ENCODE measurements around the gene FBXL17.
A peak's percentile ranks its signal among the peaks of the same experiment; 100 is the strongest.

FBXL17 gene

DNA sequence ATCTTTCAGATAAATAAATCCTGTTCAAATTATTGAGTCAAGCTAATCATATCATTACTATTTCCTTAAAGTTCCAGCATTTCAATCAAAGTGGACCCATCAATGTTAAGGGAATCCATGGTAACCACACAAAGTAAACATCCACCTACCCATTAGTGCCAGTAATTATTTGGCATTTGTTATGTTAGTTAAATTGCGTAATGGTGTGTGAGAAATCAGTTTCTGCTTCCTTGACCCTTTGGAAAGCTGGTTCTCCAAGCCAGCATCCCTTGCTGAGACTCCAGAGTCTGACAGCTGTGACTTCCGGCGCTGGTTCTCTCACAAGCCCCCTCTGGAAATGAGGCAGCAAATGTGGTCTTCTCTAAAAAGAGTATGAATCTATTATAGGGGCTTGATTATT is 402.6 kb downstream of the FBXL17 start:
- TF ChIP-seq, protein P1, sequence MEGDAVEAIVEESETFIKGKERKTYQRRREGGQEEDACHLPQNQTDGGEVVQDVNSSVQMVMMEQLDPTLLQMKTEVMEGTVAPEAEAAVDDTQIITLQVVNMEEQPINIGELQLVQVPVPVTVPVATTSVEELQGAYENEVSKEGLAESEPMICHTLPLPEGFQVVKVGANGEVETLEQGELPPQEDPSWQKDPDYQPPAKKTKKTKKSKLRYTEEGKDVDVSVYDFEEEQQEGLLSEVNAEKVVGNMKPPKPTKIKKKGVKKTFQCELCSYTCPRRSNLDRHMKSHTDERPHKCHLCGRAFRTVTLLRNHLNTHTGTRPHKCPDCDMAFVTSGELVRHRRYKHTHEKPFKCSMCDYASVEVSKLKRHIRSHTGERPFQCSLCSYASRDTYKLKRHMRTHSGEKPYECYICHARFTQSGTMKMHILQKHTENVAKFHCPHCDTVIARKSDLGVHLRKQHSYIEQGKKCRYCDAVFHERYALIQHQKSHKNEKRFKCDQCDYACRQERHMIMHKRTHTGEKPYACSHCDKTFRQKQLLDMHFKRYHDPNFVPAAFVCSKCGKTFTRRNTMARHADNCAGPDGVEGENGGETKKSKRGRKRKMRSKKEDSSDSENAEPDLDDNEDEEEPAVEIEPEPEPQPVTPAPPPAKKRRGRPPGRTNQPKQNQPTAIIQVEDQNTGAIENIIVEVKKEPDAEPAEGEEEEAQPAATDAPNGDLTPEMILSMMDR (IDR thresholded peaks at IDR 0.05; ENCODE audit: control insufficient read depth, insufficient read depth, low read depth, low read length, missing control alignments): no peak
- H3K4me3 ChIP-seq (ENCODE audit: control insufficient read depth, low read depth, low read length): no peak overlapping the region
- no peak for DNase-seq (ENCODE audit: low read depth)

DNA sequence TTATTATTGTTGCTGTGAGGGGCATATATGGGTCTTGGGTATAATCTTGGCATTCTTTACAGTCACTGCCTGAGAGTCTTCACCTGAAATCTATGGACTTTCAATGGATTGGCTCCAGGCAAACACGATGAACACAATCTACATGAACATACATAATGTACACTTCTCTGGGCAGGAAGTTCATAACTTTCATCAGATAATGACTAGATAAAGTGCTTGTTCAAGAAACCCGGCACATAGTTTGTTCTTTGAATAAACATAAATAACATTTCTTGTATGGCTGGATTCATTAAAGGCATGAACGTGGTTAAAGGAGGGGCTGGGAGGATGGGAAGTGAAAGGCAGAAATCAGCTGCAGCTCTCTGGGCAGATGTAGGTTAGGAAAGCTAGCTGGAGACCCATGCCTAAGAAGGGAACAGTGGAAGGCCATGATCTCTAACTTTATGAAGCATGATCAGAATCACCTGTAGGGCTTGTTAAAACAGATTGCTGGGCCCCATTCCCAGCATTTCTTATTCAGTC is 404.3 kb downstream of the FBXL17 start:
- no peak overlapping the region for H3K4me3 ChIP-seq (ENCODE audit: control insufficient read depth, low read depth, low read length)
- TF ChIP-seq, protein P1 (IDR thresholded peaks at IDR 0.05; ENCODE audit: control insufficient read depth, insufficient read depth, low read depth, low read length, missing control alignments): no peak
- no peak for DNase-seq (ENCODE audit: low read depth)

DNA sequence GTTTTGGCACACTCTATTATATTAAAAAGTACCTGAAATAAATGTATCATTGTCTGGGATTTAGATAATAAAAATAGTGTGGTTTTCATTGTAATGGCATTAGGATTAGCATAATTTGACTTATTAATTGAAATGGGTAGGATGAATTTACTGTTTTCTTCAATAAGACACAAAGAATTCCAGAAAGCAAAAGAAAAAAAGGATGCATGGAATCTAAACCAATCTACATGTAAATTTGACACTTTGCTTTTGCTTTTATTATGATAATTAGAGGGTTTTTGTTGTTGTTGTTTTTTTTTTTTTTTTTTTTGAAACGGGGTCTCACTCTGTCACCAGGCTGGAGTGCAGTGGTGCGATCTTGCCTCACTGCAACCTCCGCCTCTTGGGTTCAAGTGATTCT is 406.3 kb downstream of the FBXL17 start:
- TF ChIP-seq, protein P1 (IDR thresholded peaks at IDR 0.05; ENCODE audit: control insufficient read depth, insufficient read depth, low read depth, low read length, missing control alignments): no peak
- H3K4me3 ChIP-seq (ENCODE audit: control insufficient read depth, low read depth, low read length): no peak overlapping the region

DNA sequence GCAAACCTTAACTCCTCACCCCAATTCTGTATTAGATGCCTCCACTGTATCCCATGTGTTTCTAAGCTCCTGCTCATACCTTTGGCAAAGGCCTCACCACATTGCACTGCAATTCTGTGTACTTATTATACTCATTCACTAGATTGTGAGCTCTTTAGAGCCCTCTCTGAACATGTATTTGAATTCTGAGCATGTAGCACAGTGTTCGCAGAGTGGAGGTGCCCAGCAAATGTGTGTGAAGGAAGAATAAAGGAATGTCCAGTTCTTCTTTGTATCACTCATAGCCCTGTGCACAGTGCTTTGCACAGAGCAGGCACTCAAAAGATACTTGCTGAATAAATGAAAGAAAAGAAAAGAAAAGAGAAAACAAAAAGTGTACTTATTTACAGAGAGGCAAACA is 410.1 kb downstream of the FBXL17 start:
- no peak for DNase-seq (ENCODE audit: low read depth)
- TF ChIP-seq, protein P1 (IDR thresholded peaks at IDR 0.05; ENCODE audit: control insufficient read depth, insufficient read depth, low read depth, low read length, missing control alignments): no peak

More for the DNA sequence above, 406.3 kb downstream of the FBXL17 start:
- no peak for DNase-seq (ENCODE audit: low read depth)

DNA sequence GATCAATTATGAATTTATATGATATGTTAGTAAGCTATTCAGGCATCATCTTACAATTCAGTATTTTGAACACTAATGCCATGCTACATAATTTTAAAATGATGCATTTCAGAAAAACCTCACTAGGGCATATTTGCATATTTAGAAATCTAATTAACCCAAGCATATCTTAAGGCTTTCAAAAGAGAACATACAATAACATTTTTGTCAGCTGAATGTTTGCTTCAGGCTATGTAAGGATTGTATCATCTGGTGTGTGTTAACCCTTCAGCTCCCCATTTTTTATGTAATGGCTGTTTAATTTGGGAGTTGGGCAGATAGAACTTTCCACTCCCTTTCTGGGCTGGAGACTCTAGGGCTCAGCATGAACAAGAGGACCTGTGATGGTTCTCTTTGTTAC is 412.1 kb downstream of the FBXL17 start:
- no peak for DNase-seq (ENCODE audit: low read depth)
- TF ChIP-seq, protein P1 (IDR thresholded peaks at IDR 0.05; ENCODE audit: control insufficient read depth, insufficient read depth, low read depth, low read length, missing control alignments): no peak
- no peak overlapping the region for H3K4me3 ChIP-seq (ENCODE audit: control insufficient read depth, low read depth, low read length)

More for the DNA sequence above, 410.1 kb downstream of the FBXL17 start:
- H3K4me3 ChIP-seq (ENCODE audit: control insufficient read depth, low read depth, low read length): no peak overlapping the region

DNA sequence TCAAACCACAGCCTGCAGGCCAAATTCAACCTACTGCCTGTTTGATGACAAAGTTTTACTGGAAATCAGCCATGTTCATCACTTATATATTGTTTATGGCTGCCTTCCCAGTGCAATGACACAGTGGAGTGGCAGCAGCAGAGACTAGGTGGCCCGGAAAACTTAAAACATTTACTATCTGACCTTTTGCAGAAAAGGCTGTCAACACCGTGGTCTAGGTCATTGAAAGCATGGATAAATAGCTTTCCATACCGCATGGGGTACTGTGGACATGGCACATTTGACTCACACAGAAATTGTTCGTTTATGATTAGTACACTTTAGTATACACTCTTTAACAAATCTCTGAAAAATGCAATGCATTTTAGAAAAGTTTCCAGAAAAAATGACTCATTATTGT is 412.9 kb downstream of the FBXL17 start:
- DNase-seq (ENCODE audit: low read depth): no peak
- TF ChIP-seq, protein P1 (IDR thresholded peaks at IDR 0.05; ENCODE audit: control insufficient read depth, insufficient read depth, low read depth, low read length, missing control alignments): no peak
- H3K4me3 ChIP-seq (ENCODE audit: control insufficient read depth, low read depth, low read length): no peak overlapping the region

DNA sequence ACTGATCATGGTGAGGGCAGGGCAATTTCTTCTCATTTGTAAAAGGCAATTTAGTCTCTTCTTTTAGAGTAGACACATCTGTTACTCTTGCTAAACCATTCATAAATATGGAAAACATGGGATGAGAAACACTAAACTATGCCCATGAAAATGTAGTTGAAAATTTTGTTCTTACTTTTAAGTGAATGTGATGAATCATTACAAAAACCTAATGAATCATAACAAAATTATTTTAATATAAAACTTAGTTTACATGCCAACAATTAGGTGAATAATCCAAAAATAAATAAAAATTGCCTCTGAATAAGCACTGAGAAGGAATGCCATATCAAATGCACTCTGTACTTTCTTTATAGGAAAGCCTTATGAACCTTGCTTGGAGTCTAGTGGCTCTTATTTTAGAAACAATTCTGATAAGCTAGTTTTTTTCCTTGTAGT is 413.5 kb downstream of the FBXL17 start:
- TF ChIP-seq, protein P1 (IDR thresholded peaks at IDR 0.05; ENCODE audit: control insufficient read depth, insufficient read depth, low read depth, low read length, missing control alignments): no peak
- DNase-seq (ENCODE audit: low read depth): peak; percentile 46
- no peak overlapping the region for H3K4me3 ChIP-seq (ENCODE audit: control insufficient read depth, low read depth, low read length)

Measured in AG09309 (cell line).